ENCODE results near the gene SEMA6B. TPM values are rescaled to one million over a fixed set of nuclear protein-coding genes. Genes with fewer than 3 reads are reported as not detected.
"Not testable (repeated sequence)": the region's sequence is repeated elsewhere in the genome, so short reads cannot be mapped to it uniquely, and the experiment has no call there.

The SEMA6B gene, protein sequence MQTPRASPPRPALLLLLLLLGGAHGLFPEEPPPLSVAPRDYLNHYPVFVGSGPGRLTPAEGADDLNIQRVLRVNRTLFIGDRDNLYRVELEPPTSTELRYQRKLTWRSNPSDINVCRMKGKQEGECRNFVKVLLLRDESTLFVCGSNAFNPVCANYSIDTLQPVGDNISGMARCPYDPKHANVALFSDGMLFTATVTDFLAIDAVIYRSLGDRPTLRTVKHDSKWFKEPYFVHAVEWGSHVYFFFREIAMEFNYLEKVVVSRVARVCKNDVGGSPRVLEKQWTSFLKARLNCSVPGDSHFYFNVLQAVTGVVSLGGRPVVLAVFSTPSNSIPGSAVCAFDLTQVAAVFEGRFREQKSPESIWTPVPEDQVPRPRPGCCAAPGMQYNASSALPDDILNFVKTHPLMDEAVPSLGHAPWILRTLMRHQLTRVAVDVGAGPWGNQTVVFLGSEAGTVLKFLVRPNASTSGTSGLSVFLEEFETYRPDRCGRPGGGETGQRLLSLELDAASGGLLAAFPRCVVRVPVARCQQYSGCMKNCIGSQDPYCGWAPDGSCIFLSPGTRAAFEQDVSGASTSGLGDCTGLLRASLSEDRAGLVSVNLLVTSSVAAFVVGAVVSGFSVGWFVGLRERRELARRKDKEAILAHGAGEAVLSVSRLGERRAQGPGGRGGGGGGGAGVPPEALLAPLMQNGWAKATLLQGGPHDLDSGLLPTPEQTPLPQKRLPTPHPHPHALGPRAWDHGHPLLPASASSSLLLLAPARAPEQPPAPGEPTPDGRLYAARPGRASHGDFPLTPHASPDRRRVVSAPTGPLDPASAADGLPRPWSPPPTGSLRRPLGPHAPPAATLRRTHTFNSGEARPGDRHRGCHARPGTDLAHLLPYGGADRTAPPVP
- total RNA-seq: 1 to 10 TPM; 2.6 to 2.8 TPM
- long read RNA-seq, partial matches to known transcripts: 0 of 1 reads
- long read RNA-seq, other reads (novel, unspliced or antisense): 1 of 1 reads

DNA sequence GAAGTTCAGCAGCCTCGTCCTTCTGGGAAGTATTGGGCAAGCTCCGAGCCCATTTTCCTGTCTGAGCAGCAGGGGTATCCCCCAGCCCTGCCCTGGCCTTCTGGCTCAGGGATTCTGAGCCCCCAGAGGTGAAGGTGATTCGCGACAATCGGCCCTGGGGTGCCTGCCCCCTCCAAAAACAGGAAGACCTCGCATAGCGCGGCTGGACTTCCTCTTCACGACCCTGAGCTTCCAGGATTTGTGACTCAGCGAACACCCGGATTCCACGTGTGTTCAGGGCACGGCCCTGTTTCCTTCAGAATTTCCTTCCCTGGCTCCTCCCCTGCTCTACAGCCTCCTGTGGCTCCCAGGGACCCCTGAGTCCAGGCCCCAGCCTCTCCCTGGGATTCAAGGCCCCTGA is at the start of gene SEMA6B:
SEMA6B (minus strand) TSS at position 116 of the 400 bp plus-strand sequence. CDS start 1,227 bp downstream, outside the sequence.
- no peak for ATAC-seq
- DNase-seq: peak in 1 of 2 donors; percentile 58

GRCh38 chr19:4606921-4607678 is 47.6 kb upstream of the SEMA6B start:
- intact Hi-C loops (cut with DNase I, micrococcal nuclease): no loop called here
- DNase-seq (no peak), ATAC-seq (no peak)

More for the DNA sequence above, at the start of gene SEMA6B:
- intact Hi-C loops (cut with DNase I, micrococcal nuclease): no loop called here

DNA sequence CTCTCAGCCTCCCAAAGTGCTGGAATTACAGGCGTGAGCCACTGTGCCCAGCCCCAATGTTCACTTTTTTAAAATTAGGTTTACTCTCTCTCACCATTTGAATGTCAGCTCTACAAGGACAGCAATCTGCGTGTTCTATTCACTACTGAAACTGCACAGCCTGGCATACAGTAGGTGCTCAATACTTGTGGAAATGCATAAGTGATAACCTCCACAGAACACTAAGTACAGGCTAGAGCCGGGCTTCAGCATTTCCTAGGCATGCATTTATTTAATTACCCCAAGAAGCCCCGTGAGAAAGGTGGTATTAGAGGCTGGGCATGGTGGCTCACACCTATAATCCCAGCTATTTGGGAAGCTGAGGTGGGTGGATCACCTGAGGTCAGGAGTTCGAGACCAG is 46.7 kb upstream of the SEMA6B start:
- ATAC-seq: no peak
- no peak for DNase-seq
- intact Hi-C loops (cut with DNase I, micrococcal nuclease): no loop called here

DNA sequence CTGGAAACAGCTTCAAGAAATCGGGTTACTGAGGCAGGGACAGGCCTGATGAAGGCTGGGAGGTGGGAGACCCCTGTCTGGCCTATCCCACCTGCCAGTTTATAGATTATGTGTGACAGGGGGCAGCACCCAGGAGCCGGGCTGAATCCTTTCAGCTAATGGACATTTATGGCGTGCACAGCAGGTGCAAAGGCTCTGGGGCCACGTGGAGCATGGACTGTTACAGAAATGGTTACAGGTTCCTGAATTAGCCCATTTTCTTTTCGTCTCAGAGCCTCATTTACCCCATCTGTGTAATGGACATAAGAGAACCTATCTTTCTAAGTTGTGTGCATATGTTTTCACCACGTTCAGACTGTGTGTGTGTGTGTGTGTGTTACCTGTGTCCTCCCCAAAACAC is 45.4 kb upstream of the SEMA6B start:
- intact Hi-C loops (cut with DNase I, micrococcal nuclease): no loop called here
- DNase-seq (no peak), ATAC-seq (no peak)

- ATAC-seq (no peak), DNase-seq (no peak)
- intact Hi-C loops (cut with DNase I, micrococcal nuclease): no loop called here
Measured at GRCh38 chr19:4602915-4603314, 43.4 kb upstream of the SEMA6B start.

DNA sequence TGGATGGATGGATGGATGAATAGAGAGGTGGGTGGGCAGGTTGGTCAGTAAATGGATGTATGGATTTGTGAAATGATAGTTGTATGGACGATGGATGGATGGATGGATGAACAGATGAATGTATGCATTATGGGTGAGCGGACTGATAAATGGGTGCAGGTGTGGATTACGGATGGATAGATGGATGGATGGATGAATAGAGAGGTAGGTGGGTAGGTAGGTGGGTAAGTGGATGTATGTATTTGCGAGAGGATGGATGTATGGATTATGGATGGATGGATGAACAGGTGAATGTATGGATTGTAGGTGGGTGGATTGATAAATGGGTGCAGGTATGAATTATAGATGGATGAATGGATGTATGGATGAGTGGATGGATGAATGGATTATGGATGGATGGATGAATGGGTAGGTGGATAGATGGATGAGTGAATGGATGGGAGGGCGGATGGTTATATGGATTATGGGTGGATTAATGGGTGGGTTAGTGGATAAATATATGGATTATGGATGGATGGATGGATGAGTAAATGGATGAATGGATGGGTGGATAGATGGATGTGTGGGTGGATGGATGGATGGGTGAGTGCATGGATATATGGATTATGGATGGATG is 42.8 kb upstream of the SEMA6B start:
- intact Hi-C loops (cut with DNase I, micrococcal nuclease): no loop called here
- ATAC-seq (no peak), DNase-seq (no peak)

GRCh38 chr19:4600893-4601292 is 41.4 kb upstream of the SEMA6B start:
- no peak for DNase-seq
- intact Hi-C loops (cut with DNase I, micrococcal nuclease): no loop called here
- ATAC-seq: no peak

DNA sequence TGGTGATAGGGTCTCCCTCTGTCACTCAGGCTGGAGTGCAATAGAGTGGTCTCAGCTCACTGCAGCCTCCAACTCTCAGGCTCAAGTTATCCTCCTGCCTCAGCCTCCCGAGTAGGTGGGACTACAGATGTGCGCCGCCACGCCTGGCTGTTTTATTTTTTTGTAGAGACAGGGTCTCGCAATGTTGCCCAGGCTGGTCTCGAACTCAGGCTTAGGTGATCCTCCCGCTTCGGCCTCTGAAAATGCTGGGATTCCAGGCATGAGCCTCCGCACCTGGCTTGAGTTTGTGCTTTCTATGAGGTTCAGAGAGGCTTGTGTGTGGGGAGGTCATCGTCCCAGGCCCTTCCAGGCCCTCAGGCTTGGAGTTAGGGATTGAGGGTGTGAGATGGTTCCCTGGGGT is 40.6 kb upstream of the SEMA6B start:
- ATAC-seq (no peak), DNase-seq (no peak)
- intact Hi-C loops (cut with DNase I, micrococcal nuclease): no loop called here

- no peak for ATAC-seq
- no peak for DNase-seq
- intact Hi-C loops (cut with DNase I, micrococcal nuclease): no loop called here
Measured at GRCh38 chr19:4598712-4599111, 39.2 kb upstream of the SEMA6B start.

- intact Hi-C loops (cut with DNase I, micrococcal nuclease): no loop called here
- DNase-seq (peak; percentile 31 to 52), ATAC-seq (peak; percentile 80)
Measured at GRCh38 chr19:4597975-4598671, 38.6 kb upstream of the SEMA6B start.

- DNase-seq: no peak
- peak; percentile 15 for ATAC-seq
- intact Hi-C loops (cut with DNase I, micrococcal nuclease): no loop called here
Measured at GRCh38 chr19:4597278-4597974, 37.9 kb upstream of the SEMA6B start.

DNA sequence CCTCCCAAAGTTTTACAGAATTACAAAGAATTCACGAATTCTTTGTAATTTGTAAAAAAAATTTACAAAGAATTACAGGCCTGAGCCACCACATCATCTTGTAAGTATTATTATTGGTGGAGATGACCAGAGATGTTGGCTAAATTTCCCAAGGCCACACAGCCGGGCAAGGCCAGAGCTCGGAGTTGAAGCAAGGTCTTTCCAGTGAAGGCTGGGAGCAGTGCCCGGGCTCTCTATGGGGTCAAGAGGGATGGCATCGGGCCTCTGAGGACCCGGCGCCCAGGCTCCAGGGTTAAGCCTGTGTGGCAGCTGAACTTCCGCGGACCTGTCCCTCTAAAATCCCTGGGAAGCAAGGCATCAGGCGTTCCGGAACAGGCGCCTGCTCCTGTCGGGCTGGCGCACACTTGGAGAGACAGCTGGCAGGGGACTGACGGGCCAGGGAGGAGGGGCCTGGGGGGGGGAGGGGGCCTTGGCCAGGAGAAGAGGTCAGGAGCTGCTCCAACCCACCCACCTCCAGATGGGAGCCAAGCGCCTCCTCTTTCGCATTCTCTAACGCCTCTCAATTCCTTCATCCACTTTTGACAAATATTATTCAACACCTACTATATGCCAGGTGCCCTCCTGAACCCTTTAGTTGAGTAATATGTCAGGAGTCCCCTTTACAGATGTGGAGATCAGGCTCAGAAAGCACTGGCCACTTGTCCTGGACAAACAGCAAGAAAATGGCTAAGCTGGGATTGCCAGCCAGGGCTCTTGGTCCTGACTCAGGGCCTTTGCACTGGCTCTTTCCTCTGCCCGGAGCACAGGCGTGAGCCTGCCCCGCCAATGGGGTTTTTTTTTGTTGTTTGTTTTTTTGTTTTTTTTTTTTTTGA is 36.8 kb upstream of the SEMA6B start:
- intact Hi-C loops (cut with DNase I, micrococcal nuclease): no loop called here
- ATAC-seq (no peak), DNase-seq (no peak)

DNA sequence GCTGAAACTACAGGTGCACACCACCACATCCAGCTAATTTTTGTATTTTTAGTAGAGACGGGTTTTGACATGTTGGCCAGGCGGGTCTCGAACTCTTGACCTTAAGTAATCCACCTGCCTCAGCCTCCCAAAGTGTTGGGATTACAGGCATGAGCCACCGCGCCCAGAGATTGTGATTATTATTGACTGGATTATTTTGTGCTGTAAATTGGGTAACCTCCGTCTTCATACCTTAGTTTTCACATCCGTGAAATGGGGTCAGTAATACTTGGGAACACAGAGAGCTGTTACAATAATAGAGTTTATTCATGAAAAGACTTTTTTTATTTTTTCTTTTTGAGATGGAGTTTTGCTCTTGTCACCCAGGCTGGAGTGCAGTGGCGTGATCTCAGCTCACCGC is 35.7 kb upstream of the SEMA6B start:
- intact Hi-C loops (cut with DNase I, micrococcal nuclease); ATAC-seq; DNase-seq: not testable (repeated sequence)

DNA sequence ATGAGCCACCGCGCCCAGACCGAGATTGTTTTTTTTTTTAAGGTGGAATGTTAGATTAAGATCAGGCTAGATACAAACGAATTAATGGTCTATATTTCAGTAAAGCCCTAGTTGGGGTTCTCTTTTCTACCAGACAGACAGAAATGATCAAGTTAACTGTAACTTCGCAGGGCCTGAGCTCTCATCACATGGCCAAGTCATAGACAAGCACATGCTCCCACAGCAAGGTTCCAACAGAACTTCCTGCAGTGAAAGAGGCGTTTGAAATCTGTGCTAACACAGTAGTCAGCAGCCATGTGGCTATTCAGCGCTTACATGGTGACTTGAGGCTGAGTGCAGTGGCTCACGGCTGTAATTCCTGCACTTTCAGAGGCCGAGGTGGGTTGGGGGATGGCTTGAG is 34.7 kb upstream of the SEMA6B start:
- intact Hi-C loops (cut with DNase I, micrococcal nuclease): no loop called here
- no peak for ATAC-seq
- no peak for DNase-seq

DNA sequence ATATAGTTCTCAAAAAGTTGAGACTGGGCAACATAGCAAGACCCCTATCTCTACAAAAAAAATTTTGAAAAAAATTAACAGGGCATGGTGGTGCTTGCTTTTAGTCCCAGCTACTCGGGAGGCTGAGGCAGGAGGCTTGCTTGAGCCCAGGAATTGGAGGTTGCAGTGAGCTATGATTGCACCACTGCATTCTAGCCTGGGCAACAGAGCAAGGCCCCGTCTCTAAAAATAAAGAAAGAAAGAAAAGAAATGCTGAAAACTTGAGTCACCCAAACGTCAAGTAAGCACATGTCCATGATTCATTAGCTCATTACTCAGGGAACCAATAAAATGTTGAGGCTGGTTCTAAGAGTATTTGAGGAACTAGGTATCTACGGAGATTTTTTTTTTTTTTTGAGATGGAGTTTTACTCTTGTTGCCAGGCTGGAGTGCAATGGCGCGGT is 33.9 kb upstream of the SEMA6B start:
- intact Hi-C loops (cut with DNase I, micrococcal nuclease): no loop called here
- DNase-seq (no peak), ATAC-seq (no peak)

DNA sequence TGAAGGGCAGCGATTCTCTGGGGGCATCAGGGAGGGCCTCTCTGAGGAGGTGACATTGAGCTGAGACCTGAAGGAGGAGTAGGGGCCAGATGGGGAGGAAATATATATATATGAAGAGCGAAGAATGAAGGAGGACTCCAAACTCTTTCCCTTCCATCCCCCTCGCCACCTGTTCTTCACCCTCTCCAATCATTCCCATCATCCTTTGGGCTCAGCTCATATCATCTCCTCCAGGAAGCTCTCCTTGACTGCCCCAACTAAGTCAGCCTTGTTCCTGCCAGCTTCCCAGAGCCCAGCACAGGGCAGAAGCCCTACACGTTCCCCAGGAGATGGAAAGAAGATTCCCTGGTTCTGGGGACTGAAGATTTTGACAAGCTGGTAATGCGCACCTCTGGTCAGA is 33.0 kb upstream of the SEMA6B start:
- ATAC-seq: no peak
- intact Hi-C loops (cut with DNase I, micrococcal nuclease): no loop called here
- DNase-seq: no peak

DNA sequence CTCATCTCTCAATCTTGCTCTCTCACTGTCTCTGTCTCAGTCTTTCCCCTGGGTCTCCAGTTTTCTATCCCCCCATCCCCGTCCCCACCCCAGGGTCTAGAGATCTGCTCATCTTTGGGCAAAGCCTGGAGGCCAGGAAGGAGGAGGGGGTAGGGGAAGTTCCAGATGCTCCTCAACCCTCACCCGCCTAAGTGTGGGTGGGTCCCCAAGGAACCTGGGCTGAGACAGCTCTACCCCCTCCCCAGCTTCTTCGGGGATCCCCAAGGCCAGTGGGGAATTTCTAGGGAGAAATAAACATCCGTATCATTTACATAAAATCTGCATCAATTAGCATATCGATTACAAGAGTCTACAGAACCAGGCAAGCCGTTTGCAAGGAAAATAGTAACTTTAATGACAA is 31.8 kb upstream of the SEMA6B start:
- ATAC-seq: no peak
- DNase-seq: no peak
- intact Hi-C loops (cut with DNase I, micrococcal nuclease): no loop called here
